ENCODE data around the gene MEAF6.

The MEAF6 gene

GRCh38 chr1:37482796-37483744, 31.5 kb downstream of the MEAF6 start:
- no peak for DNase-seq

DNA sequence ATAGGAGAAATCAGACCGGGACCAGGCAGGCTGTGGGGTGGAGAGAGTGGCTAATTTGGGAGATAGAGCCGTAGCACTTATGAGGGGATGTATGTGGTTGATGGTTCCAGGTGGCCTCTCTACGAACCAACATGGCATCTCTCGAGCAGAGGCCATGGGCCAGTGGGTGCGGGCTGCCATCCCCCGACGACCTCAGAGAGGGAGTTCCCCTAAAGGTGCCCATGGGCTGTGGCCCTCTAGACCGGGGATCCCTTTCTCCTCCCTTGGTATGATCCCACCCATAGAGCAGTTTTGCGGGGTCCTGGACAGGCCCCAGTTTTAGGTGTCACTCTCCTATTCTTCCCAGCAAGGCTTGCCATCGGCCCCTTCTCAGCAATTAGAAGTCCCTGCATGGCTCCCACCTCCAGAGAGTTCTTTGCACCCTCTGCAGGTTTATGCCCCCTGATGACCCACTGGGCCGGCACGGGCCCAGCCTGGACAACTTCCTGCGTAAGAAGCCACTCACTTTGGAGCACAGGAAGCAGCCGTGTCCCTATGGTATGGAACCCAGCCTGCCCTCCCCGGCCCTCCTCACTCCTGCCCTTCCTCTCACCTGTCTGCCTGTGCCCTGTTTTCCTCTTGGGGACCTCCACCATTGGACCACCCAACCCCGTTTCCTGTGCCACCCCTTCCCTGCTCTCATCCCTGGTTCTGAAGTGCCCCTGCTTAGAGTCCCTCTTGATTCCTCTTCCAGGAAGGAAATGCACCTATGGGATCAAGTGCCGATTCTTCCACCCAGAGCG, 32.4 kb downstream of the MEAF6 start:
- DNase-seq: no peak

- DNase-seq: no peak
Observed at GRCh38 chr1:37481289-37482003, 33.1 kb downstream of the MEAF6 start.

DNA sequence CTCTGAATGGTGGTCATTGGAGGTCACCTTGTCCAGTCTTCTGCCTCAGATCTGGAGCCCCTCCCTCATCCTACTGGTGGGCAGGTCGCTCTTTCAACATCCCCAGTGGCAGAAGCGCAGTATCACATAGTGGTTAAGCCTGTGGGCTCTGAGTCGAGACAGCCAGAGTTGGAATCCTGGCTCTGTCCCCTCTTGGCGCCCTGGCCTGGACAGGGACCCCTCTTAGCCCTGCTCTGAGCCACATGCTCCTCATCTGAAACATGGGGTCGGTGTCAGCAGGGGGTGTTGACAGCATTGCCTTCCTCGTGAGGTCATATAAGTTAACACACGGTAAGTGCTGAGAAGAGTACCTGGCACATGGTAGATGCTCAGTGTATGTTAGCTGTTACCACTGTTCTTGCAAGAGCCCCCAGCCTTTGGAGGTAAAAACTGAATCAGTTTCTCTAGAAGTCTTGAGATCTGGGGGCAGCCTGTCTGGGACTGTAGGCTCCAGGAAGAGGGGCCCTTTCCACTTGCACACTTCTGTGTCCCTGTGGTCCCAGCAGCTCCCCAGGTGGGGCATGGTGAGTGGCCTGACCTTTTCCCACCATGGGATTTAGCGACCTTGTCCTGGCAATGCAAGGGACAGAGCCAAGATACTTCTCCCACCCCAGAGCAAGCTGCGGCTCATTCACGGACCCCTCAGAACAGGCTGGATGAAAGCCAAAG, 33.8 kb downstream of the MEAF6 start:
- DNase-seq: no peak

- no peak for DNase-seq
Observed at GRCh38 chr1:37480125-37480466, 34.5 kb downstream of the MEAF6 start.

GRCh38 chr1:37479255-37480124, 35.1 kb downstream of the MEAF6 start:
- DNase-seq: peak; percentile 93

DNA sequence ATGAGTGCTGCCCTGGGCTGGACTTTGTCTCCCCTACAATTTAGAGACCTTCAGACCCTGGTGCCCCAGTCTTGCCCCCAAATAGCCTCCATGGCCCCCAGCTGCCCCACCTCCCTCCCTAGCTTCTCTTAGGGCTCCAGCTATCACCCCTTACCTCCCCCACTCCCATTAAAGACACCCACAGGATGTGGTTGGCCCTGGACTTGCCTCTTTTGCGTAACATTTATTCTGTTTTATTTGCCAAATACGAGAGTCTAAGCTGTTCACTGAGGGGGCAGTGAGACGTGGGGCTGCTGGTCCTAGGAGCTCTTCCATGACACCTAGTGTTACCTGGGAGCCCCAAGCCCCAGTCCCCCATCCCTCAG, 35.7 kb downstream of the MEAF6 start:
- DNase-seq: peak; percentile 62

- DNase-seq: peak; percentile 53
Observed at GRCh38 chr1:37478451-37478881, 36.1 kb downstream of the MEAF6 start.

DNA sequence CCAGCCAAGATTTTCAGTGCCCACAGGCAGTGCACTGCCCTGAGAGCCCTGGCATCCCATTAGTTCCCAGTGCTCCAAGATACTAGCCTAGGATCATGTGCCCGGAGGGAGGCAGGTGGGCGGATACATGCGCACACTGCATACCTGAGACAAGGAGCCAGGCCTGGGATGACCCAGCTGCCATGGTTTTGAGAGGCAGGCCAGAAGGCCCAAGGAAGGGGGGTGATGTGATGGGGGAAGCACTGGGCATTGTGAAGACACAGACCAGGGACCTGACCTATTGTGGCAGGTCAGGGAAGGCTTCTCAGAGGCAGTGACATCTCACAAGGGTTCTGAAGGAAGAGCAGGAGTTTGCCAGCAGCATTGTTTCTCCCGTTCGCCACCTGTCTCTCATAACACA, 36.6 kb downstream of the MEAF6 start:
- no peak for DNase-seq

DNA sequence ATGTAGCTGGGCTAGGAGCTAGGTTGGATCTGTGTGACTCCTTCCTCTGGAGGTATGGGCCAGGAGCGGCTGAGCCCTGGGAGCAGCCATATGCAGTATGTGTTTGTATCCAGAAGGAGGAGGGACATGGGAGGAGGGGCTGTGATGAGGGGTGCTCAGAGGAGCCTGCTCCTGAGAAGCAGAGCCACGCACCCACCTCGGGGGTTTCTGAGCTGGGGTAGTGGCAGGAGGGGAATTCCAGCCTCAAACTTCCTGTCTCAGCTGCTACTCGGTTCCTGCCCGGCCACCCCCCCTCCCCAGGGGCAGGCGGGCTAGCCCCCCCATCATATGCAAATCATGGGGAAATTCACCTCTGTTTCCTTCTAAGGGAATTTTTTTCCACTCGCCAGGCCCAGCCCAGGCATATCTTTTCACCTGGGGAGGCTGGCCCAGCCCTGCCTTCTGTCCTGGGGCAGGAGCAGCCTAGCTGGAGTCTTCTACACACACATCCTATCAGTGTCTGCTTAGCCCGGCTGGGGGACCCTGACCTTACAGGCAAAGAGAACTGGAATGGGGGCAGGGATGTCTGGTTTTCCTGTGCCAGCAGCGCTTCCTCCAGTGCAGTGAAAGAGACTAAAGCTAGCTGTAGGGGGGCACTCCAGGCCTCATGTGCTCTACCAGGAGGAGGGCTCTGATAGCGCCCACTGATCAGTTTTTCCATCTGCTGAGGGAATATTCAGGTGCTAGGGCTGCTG, 37.2 kb downstream of the MEAF6 start:
- peak; percentile 92 for DNase-seq

DNA sequence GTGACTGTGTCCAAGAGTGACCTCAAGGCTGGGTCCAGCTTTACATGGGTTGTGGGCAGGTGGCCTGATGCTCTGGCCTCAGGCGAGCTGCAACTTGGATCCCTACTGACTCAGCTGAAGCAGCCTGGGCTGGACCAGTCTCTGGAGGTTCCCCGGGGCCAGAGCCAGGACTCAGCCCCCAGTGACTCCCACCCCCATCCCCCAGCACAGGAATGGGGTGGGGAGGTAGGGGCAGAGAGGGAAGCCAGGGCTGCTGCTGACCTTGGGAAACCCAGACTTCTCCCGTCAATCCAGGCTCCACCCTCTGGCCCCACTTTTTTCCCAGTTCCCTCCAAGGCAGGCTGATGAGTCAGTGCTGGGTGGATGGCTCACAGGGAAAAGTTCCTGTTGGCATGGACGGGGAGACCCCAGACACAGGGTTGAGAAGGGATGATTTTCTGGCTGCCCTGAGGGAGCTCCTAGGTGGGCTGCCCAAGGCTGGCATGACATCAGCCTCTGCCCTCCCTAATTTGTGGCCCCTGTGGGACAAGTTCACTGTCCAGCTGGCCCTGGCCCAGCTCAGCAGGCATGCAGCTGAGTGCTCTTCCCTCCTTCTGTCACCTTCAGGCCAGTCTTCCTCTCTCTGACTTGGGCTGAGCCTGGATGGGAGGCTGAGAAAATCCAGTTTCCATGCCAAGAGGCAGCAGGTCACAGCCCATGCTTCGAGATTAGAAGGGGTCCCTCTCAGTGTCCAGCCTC, 37.9 kb downstream of the MEAF6 start:
- no peak for DNase-seq

GRCh38 chr1:37476087-37476452, 38.5 kb downstream of the MEAF6 start:
- DNase-seq: no peak

DNA sequence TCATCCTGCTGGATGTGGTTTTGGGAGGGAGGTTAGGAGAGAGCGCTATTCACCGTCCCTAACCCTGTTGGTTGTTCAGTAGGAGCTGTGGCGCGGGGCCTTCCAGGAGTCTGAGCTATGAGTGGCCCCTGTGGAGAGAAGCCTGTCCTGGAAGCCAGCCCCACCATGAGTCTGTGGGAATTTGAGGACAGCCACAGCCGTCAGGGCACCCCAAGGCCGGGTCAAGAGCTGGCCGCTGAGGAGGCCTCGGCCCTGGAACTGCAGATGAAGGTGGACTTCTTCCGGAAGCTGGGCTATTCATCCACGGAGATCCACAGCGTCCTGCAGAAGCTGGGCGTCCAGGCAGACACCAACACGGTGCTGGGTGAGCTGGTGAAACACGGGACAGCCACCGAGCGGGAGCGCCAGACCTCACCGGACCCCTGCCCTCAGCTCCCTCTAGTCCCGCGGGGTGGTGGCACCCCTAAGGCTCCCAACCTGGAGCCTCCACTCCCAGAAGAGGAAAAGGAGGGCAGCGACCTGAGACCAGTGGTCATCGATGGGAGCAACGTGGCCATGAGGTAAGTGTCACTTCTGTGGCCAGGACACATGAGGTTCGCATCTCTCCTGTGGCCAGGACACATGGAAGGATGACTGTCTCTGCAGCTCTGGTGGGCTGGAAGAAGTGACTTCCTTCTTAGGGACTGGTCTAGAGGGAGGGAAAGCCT, 39.0 kb downstream of the MEAF6 start:
- DNase-seq: no peak

DNA sequence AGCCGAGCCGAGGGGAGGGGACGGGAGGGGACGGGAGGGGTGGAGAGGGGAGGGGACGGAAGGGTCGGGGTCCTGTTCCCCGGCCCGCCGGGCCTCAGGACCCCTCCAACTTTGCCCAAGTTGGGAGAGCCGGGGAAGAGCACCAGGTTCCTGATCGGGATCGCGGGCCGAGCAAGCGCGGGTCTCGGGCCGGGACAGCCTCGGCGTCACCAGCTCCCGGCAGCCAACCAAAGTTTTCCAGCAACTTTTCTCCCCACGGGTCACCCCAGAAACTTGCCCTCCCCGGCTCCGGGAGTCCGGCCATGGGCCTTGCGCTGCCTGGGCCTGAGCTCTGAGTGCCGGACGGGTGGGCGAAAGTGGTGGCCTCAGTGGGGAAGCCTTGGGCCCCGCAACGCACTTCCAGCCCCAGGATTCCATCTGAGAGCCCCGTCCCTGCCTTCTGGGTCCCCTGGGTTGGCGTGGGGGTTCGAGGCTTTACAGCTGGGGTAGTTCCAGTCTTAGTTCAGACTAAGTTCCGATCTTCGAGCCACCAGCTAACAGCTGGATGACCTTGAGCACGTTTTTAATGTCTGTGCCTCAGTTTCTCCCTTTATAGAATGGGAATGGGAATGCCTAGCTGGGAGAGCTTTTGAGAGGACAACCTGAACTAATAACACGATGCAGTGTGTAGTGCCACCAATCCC, 39.7 kb downstream of the MEAF6 start:
- DNase-seq: no peak

DNA sequence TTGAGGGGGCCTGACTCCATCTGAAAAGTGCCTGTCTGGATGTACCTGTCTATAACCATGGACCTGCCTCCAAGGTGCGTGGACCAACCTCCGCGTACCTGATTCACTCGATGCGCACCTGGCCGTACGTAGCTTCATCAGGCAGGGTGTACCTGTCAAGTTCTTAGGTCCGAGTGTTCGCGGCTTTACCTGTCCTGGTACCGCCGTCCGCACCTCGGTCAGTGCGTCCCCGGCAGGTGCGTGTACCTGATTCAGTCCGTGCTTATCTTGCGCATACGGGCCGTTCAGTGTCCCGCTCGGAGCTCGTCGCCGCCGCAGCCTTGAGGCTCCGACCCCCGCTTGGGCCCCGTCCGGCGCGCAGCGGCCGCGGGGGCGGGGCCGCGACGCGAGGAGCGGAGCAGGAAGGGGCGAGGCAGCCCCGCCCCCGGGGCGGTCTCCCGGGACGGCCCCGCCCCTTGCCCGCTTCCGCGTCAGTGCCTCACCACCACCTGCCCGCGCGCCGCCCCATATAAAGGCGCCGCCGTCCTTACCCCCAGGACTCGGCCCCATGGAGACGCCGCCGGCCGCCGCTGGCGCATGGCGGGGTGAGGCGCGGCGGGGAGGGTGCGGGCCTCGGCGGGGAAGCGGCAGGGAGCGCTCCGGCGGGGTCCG, 40.4 kb downstream of the MEAF6 start, which contains the start of gene ZC3H12A:
TSS of gene ZC3H12A (plus strand) at position 535 of the 651 bp plus-strand sequence. CDS start 917 bp downstream, outside the sequence.
- peak; percentile 94 for DNase-seq

- DNase-seq: peak; percentile 51
Observed at GRCh38 chr1:37473431-37474045, 41.0 kb downstream of the MEAF6 start.

- no peak for DNase-seq
Observed at GRCh38 chr1:37472994-37473393, 41.6 kb downstream of the MEAF6 start.

- DNase-seq: no peak
Observed at GRCh38 chr1:37472281-37472680, 42.3 kb downstream of the MEAF6 start.

Measured in CD4-positive, alpha-beta T cell treated with Interleukin-15 for 1 hour (primary cell).